ENCODE results near the gene MFSD6.

DNA sequence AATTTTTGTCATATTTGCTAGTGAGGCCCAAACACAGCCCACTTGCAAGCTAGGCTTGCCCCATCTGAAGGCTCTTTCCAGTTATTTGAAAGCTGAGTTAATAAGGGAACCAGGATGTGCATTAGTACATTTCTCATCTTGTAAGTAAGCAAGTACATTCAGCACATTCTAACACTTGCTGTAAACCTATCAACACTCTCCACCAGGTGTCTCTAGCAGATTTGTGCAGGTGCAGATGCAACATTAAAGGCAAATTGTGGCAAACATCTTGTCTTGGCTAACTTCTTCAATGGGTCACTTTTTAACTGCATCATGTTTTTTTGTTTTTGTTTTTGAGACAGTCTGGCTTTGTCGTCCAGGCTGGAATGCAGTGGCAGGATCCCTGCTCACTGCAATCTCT is 25.3 kb upstream of the MFSD6 start:
- TF ChIP-seq RFX5 (IDR thresholded peaks at IDR 0.05; ENCODE audit: low read length), result no peak
- TF ChIP-seq, protein P1, sequence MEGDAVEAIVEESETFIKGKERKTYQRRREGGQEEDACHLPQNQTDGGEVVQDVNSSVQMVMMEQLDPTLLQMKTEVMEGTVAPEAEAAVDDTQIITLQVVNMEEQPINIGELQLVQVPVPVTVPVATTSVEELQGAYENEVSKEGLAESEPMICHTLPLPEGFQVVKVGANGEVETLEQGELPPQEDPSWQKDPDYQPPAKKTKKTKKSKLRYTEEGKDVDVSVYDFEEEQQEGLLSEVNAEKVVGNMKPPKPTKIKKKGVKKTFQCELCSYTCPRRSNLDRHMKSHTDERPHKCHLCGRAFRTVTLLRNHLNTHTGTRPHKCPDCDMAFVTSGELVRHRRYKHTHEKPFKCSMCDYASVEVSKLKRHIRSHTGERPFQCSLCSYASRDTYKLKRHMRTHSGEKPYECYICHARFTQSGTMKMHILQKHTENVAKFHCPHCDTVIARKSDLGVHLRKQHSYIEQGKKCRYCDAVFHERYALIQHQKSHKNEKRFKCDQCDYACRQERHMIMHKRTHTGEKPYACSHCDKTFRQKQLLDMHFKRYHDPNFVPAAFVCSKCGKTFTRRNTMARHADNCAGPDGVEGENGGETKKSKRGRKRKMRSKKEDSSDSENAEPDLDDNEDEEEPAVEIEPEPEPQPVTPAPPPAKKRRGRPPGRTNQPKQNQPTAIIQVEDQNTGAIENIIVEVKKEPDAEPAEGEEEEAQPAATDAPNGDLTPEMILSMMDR (IDR thresholded peaks at IDR 0.05), result peak; percentile 43
- TF ChIP-seq JUND (IDR thresholded peaks at IDR 0.05), result no peak
- no peak for TF ChIP-seq GATA2 (CRISPR knock-in tag; IDR thresholded peaks at IDR 0.05)
- peak; percentile 78 for TF ChIP-seq RAD21 (IDR thresholded peaks at IDR 0.05; ENCODE audit: low read length)
- TF ChIP-seq TEAD4 (IDR thresholded peaks at IDR 0.05; ENCODE audit: borderline replicate concordance, insufficient read depth), result no peak
- no peak for TF ChIP-seq NFIC (IDR thresholded peaks at IDR 0.05; ENCODE audit: borderline replicate concordance)
- TF ChIP-seq EP300 (IDR thresholded peaks at IDR 0.05; ENCODE audit: borderline replicate concordance in 1 of 2, low read depth in 1 of 2, low read length in 1 of 2), result no peak
